HepG2 (cell line): ENCODE results near the gene FAM53B. TPM values are rescaled to one million over a fixed set of nuclear protein-coding genes. Genes with fewer than 3 reads are reported as not detected.

ENCODE experiments used
- ATAC-seq: fragments of 200-7000 bp; cut with Tn5 transposase; 3 replicates; pipeline ENCODE4 v1.9.1; 2020; ENCODE audit warnings: mild to moderate bottlenecking, moderate library complexity
- BruUV-seq: library from RNA; stranded (reverse); fragments of 400-500 nt; replicated peaks from 2 replicates; lab custom pipeline; 2021; lab: Mats Ljungman, UMichigan
- CTCF ChIA-PET: fragments of 300-600 bp; formaldehyde crosslinking; extraction: SDS; loops from one replicate; lab custom pipeline; 2021; ENCODE audit warnings: low total read pairs, inconsistent platforms, low intra/inter-chr PET ratio; lab: Yijun Ruan, JAX
- POLR2A ChIA-PET: fragments of 350-600 bp; sonication (Branson Sonifier 250); formaldehyde crosslinking; loops from one replicate; lab custom pipeline; 2020; ENCODE audit warnings: antibody characterized with exemption, inconsistent platforms; lab: Yijun Ruan, JAX
- DNase-seq: peaks from one replicate; pipeline ENCODE4 v3.0.0-alpha.2; 2015; ENCODE audit warnings: low spot score
- FAIRE-seq: peaks from 3 replicates; lab custom pipeline; 2011; peaks lifted over from hg19 to GRCh38; lab: Jason Lieb, UNC
- H2AFZ ChIP-seq: one replicate; pipeline ENCODE4 v1.6.1; 2011; ENCODE audit warnings: low read length, inconsistent platforms
- H3K27ac ChIP-seq: fragments of 300-600 bp; 3 replicates; pipeline ENCODE4 v1.8.0; 2011; ENCODE audit warnings: mixed run types, mild to moderate bottlenecking, mixed read lengths, low read length, inconsistent platforms; ENCODE audit not compliant: insufficient read depth; ENCODE audit errors: extremely low read length
- H3K27me3 ChIP-seq, 2 experiments: fragments of 200-600 bp in 1 of 2; 2 replicates in 1 of 2; 3 replicates in 1 of 2; pipeline versions ENCODE4 v1.6.0 to v1.8.0; 2011; ENCODE audit warnings: low read length in 2 of 2, mild to moderate bottlenecking in 2 of 2, moderate library complexity in 2 of 2, inconsistent platforms in 1 of 2; ENCODE audit not compliant: insufficient read depth in 2 of 2, control insufficient read depth in 1 of 2
- H3K36me3 ChIP-seq, 2 experiments: fragments of 200-600 bp in 1 of 2; replicated peaks in 1 of 2; 2 replicates in 1 of 2; 3 replicates in 1 of 2; pipeline versions ENCODE4 v1.5.1 to v1.8.0; 2011; ENCODE audit warnings: low read length in 2 of 2, inconsistent platforms in 1 of 2; ENCODE audit not compliant: insufficient read depth in 2 of 2, control insufficient read depth in 1 of 2
- H3K4me1 ChIP-seq: 2 replicates; pipeline ENCODE4 v1.5.1; 2012; ENCODE audit warnings: low read length, inconsistent platforms; ENCODE audit not compliant: insufficient read depth
- H3K4me2 ChIP-seq: 2 replicates; pipeline ENCODE4 v1.6.0; 2011; ENCODE audit warnings: low read depth, low read length, inconsistent platforms
- H3K4me3 ChIP-seq, 3 experiments: fragments of 200-600 bp in 1 of 3; sonication (generic), shearing (Covaris generic) in 1 of 3; replicated peaks in 1 of 3; 2 replicates each; pipeline ENCODE4 v1.5.1; 2011 to 2016; ENCODE audit warnings: low read length in 3 of 3, inconsistent platforms in 2 of 3, low read depth in 2 of 3, mild to moderate bottlenecking in 2 of 3, control low read depth in 1 of 3, mixed read lengths in 1 of 3; ENCODE audit not compliant: insufficient read depth in 1 of 3
- H3K79me2 ChIP-seq: one replicate; pipeline ENCODE4 v1.6.1; 2011; ENCODE audit warnings: low read length, inconsistent platforms; ENCODE audit not compliant: insufficient read depth
- H3K9ac ChIP-seq: 2 replicates; pipeline ENCODE4 v1.6.0; 2011; ENCODE audit warnings: mild to moderate bottlenecking, low read depth, low read length, inconsistent platforms; ENCODE audit not compliant: insufficient read depth
- H3K9me3 ChIP-seq: 2 replicates; pipeline ENCODE4 v1.5.1; 2012; ENCODE audit warnings: mild to moderate bottlenecking, low read length
- H4K20me1 ChIP-seq: 2 replicates; pipeline ENCODE4 v1.6.0; 2011; ENCODE audit warnings: inconsistent platforms, mild to moderate bottlenecking, low read length, moderate library complexity; ENCODE audit not compliant: insufficient read depth
- ZFP1 ChIP-seq: IDR thresholded peaks from 2 replicates; pipeline ENCODE4 v1.6.1; 2016
- ZFP36L1 ChIP-seq: sonication (generic); formaldehyde crosslinking; IDR thresholded peaks from 2 replicates; pipeline ENCODE4 v1.8.0; 2022; ENCODE audit warnings: mild to moderate bottlenecking, missing genetic modification reagents, moderate library complexity
- ZNF652 ChIP-seq: IDR thresholded peaks from 2 replicates; pipeline ENCODE4 v1.6.1; 2016; ENCODE audit warnings: low read depth, borderline replicate concordance
- WGBS: methylation state at CpG from one replicate; pipeline ENCODE4 v1.1.6; 2017; ENCODE audit warnings: low lambda C conversion rate; 5-methylcytosine and 5-hydroxymethylcytosine counted together
- in situ Hi-C: cut with HindIII; loops from 2 replicates; pipeline ENCODE4 v1.10.0; 2017; ENCODE audit warnings: low pct_unique_long_range_greater_than_20kb; ENCODE audit not compliant: extremely low pct_ligation_motif_present
- intact Hi-C: fragments of 100-400 bp; cut with micrococcal nuclease; formaldehyde crosslinking; loops from one replicate; pipeline ENCODE4 v1.10.0; 2022; ENCODE audit not compliant: unreplicated experiment
- polyA plus RNA-seq, 8 experiments: library from polyadenylated mRNA; depleted of rRNA in 3 of 8; stranded (reverse) in 7 of 8; unstranded in 1 of 8; fragments of >200 nt; fragmentation: Illumina TruSeq in 4 of 8; extraction: Trizol in 4 of 8; gene quantifications; 2 replicates each; pipeline versions ENCODE4 v1.2.1 to v1.2.3, GENCODE V29; 2011 to 2016; ENCODE audit warnings: low read depth in 4 of 8, missing spikeins in 1 of 8, mixed read lengths in 1 of 8; ENCODE audit not compliant: insufficient read depth in 1 of 8
- total RNA-seq, 5 experiments: library from RNA; depleted of rRNA; stranded (reverse); fragments of >200 nt; fragmentation: Illumina TruSeq; extraction: Trizol; gene quantifications; 2 replicates each; pipeline ENCODE4 v1.2.3, GENCODE V29; 2016; ENCODE audit warnings: low read depth in 1 of 5
- TF ChIP-seq, protein P1 (sequence below): sonication (generic); formaldehyde crosslinking; IDR thresholded peaks from 2 replicates; pipeline ENCODE4 v1.4.0; 2020; ENCODE audit warnings: missing genetic modification reagents
- TF ChIP-seq, protein P2 (sequence below): sonication (generic); formaldehyde crosslinking; IDR thresholded peaks from 2 replicates; pipeline ENCODE4 v1.5.0; 2020; ENCODE audit warnings: missing genetic modification reagents

FAM53B gene
- total and polyA plus RNA-seq, 2 of the 13 experiments (the other 11 are each of a cell fraction or from before 2014, with no cell fraction given): 6.4 to 19.3 TPM

DNA sequence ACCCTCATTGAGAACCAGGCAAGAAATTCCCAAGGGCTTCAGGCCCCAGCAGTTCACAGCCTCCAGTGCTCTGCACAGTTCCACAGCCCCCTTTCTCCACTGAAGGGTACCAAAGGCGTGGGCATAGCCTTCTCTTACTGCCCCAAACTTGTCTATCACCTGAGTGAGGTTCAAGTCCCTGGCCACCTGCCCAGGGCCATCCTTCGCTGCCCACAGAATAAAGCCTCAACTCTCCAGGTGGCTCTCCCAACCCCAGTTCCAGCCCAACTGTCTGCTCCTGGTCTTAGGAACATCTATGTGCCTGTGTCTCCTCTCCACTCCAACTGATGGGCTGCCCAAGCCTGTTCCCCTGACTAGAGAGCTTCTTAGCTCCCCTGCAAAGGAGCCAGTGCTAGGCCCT lies 79.1 kb downstream of the FAM53B start (continued):
- TF ChIP-seq, protein P1, sequence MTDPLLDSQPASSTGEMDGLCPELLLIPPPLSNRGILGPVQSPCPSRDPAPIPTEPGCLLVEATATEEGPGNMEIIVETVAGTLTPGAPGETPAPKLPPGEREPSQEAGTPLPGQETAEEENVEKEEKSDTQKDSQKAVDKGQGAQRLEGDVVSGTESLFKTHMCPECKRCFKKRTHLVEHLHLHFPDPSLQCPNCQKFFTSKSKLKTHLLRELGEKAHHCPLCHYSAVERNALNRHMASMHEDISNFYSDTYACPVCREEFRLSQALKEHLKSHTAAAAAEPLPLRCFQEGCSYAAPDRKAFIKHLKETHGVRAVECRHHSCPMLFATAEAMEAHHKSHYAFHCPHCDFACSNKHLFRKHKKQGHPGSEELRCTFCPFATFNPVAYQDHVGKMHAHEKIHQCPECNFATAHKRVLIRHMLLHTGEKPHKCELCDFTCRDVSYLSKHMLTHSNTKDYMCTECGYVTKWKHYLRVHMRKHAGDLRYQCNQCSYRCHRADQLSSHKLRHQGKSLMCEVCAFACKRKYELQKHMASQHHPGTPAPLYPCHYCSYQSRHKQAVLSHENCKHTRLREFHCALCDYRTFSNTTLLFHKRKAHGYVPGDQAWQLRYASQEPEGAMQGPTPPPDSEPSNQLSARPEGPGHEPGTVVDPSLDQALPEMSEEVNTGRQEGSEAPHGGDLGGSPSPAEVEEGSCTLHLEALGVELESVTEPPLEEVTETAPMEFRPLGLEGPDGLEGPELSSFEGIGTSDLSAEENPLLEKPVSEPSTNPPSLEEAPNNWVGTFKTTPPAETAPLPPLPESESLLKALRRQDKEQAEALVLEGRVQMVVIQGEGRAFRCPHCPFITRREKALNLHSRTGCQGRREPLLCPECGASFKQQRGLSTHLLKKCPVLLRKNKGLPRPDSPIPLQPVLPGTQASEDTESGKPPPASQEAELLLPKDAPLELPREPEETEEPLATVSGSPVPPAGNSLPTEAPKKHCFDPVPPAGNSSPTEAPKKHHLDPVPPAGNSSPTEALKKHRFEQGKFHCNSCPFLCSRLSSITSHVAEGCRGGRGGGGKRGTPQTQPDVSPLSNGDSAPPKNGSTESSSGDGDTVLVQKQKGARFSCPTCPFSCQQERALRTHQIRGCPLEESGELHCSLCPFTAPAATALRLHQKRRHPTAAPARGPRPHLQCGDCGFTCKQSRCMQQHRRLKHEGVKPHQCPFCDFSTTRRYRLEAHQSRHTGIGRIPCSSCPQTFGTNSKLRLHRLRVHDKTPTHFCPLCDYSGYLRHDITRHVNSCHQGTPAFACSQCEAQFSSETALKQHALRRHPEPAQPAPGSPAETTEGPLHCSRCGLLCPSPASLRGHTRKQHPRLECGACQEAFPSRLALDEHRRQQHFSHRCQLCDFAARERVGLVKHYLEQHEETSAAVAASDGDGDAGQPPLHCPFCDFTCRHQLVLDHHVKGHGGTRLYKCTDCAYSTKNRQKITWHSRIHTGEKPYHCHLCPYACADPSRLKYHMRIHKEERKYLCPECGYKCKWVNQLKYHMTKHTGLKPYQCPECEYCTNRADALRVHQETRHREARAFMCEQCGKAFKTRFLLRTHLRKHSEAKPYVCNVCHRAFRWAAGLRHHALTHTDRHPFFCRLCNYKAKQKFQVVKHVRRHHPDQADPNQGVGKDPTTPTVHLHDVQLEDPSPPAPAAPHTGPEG (CRISPR knock-in tag): no peak
- TF ChIP-seq ZFP36L1 (no peak), ZNF652 (CRISPR knock-in tag) (no peak)
- TF ChIP-seq, protein P2, sequence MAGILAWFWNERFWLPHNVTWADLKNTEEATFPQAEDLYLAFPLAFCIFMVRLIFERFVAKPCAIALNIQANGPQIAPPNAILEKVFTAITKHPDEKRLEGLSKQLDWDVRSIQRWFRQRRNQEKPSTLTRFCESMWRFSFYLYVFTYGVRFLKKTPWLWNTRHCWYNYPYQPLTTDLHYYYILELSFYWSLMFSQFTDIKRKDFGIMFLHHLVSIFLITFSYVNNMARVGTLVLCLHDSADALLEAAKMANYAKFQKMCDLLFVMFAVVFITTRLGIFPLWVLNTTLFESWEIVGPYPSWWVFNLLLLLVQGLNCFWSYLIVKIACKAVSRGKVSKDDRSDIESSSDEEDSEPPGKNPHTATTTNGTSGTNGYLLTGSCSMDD: no peak

DNA sequence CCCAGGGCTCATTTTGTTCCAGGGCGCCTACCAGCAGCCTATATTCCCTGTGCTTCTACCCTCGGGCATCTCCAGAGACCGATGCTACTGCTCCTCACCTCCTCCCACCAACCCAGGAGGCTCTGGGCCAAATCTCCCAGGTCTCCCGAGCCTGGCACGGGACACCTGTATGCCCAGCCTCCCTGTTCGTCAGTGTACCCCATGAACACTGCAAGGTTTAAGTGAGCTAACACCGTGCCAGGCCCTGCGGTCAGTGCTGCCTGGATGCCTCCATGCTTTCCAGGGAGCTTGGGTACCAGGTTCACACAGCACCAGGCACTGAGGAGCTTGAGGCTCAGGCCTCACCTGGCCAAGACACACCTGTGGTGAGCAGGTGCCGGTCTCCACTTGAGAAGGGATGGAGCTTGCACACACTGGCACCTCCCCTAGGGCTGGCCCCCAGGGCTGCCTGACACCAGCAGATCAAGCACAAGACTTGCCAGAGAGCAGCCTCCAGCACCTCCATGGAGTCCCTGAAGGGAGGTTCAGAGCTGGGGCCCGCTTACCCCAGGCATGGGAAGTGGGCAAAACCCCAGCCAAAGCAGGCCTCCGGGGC lies 80.3 kb downstream of the FAM53B start:
- Histone ChIP-seq H3K79me2 (no peaks in the 10 kb centered on the region), H3K27me3 (no peaks in the 10 kb centered on the region), H2AFZ (no peak overlapping the region), H3K4me3 (no peak overlapping the region), H3K4me2 (no peak overlapping the region), H3K9ac (no peak overlapping the region), H3K4me1 (no peaks in the 10 kb centered on the region), H3K36me3 (peaks cover 12 to 13% of the 10 kb centered on the region in 2 experiments; a peak in 4 of 5 replicates), H3K9me3 (no peaks in the 10 kb centered on the region), H4K20me1 (no peaks in the 10 kb centered on the region; the same call in 1 of the 2 replicates), H3K27ac (no peak overlapping the region)
- ChIA-PET POLR2A (no interaction called here), CTCF (no interaction called here)
- ATAC-seq (no peak), FAIRE-seq (no peak), DNase-seq (no peak)
- BruUV-seq: no TSS peak
- 100% methylated on average over 9 of the region's 11 CpGs for WGBS
- in situ Hi-C loops: no loop called here
- intact Hi-C loops: no loop called here
- no peak for TF ChIP-seq ZFP1 (CRISPR knock-in tag)
